Femur (tissue), 1 donor: ENCODE measurements around the gene ZFP36L1.

Source experiments
- DNase-seq: peaks from one replicate; pipeline ENCODE4 v3.0.0-alpha.2; 2017

Gene ZFP36L1

GRCh38 chr14:68759937-68760336 is 32.9 kb downstream of the ZFP36L1 start:
- no peak for DNase-seq

GRCh38 chr14:68759017-68759560 is 33.8 kb downstream of the ZFP36L1 start:
- no peak for DNase-seq

GRCh38 chr14:68758301-68758700 is 34.6 kb downstream of the ZFP36L1 start:
- DNase-seq = no peak

- DNase-seq = peak; percentile 77
Measured at GRCh38 chr14:68757618-68758081, 35.2 kb downstream of the ZFP36L1 start.

- no peak for DNase-seq
Measured at GRCh38 chr14:68756734-68757133, 36.1 kb downstream of the ZFP36L1 start.

- no peak for DNase-seq
Measured at GRCh38 chr14:68756000-68756481, 36.8 kb downstream of the ZFP36L1 start.

GRCh38 chr14:68755016-68755353 is 37.9 kb downstream of the ZFP36L1 start:
- no peak for DNase-seq

- no peak for DNase-seq
Measured at GRCh38 chr14:68753690-68754089, 39.2 kb downstream of the ZFP36L1 start.

GRCh38 chr14:68752271-68753006 is 40.4 kb downstream of the ZFP36L1 start:
- no peak for DNase-seq

- no peak for DNase-seq
Measured at GRCh38 chr14:68749487-68750475, 43.1 kb downstream of the ZFP36L1 start.

GRCh38 chr14:68748691-68749090 is 44.2 kb downstream of the ZFP36L1 start:
- no peak for DNase-seq

- no peak for DNase-seq
Measured at GRCh38 chr14:68748260-68748659, 44.6 kb downstream of the ZFP36L1 start.

GRCh38 chr14:68747393-68747792 is 45.5 kb downstream of the ZFP36L1 start:
- DNase-seq = no peak

GRCh38 chr14:68744613-68745012 is 48.3 kb downstream of the ZFP36L1 start:
- no peak for DNase-seq

GRCh38 chr14:68741839-68742470 is 50.9 kb downstream of the ZFP36L1 start:
- DNase-seq = no peak

- DNase-seq = no peak
Measured at GRCh38 chr14:68741477-68741791, 51.4 kb downstream of the ZFP36L1 start.

GRCh38 chr14:68740788-68741476 is 51.9 kb downstream of the ZFP36L1 start:
- DNase-seq = no peak

GRCh38 chr14:68739701-68740100 is 53.2 kb downstream of the ZFP36L1 start:
- no peak for DNase-seq

- no peak for DNase-seq
Measured at GRCh38 chr14:68738559-68738958, 54.3 kb downstream of the ZFP36L1 start.
